Uterine smooth muscle cell (primary cell): Measurements from ENCODE around the gene CASK. TPM values are rescaled to one million over a fixed set of nuclear protein-coding genes. Genes with fewer than 3 reads are reported as not detected.

Experiments
- total RNA-seq: library from RNA; depleted of rRNA; stranded (reverse); fragments of >200 nt; gene quantifications from 2 replicates; pipeline ENCODE4 v1.2.3, GENCODE V29; 2014

Gene CASK, protein sequence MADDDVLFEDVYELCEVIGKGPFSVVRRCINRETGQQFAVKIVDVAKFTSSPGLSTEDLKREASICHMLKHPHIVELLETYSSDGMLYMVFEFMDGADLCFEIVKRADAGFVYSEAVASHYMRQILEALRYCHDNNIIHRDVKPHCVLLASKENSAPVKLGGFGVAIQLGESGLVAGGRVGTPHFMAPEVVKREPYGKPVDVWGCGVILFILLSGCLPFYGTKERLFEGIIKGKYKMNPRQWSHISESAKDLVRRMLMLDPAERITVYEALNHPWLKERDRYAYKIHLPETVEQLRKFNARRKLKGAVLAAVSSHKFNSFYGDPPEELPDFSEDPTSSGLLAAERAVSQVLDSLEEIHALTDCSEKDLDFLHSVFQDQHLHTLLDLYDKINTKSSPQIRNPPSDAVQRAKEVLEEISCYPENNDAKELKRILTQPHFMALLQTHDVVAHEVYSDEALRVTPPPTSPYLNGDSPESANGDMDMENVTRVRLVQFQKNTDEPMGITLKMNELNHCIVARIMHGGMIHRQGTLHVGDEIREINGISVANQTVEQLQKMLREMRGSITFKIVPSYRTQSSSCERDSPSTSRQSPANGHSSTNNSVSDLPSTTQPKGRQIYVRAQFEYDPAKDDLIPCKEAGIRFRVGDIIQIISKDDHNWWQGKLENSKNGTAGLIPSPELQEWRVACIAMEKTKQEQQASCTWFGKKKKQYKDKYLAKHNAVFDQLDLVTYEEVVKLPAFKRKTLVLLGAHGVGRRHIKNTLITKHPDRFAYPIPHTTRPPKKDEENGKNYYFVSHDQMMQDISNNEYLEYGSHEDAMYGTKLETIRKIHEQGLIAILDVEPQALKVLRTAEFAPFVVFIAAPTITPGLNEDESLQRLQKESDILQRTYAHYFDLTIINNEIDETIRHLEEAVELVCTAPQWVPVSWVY
- 47.0 and 49.1 TPM in 2 replicates for total RNA-seq

DNA sequence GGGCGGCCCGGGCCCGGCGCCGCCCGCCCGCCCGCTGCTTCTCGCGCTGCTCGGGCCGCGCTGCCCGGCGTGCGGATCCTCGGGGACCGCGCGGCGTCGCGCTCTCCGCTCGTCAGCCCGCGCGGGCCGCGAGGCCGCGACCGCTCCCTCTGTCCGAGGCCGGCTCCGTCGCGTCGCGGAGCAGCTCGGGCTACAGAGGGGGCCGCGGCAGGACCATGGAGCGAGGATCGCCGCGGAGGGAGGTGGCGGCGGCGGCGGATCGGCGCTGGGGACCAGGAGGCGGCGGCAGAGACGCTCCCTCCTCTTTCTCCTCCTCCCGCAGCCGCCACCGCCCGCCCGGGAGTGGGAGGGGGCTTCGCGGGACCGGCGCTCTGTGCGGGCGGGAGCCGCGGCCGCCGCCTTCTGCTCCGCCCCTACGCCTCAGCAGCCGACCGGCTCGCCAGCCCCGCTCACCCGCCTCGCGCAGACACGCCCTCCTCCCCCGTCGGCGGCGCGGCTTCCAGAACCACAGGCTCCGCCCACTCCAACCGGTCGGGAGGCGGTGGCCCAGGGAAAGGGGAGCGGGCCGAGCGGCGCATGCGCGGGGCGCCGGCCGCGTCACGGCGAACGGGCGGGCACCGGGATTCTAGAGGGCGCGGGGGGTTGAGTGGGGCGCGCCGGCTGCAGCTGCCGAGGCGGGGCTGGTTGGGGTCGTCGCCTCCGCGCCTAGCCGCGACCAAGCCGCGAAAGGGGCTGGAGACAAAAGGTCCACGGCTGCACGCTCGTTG is at the start of gene CASK:
Gene CASK, minus strand, starts transcription at position 344 of the 767 bp plus-strand sequence. CDS start 566 bp downstream, outside the sequence.

DNA sequence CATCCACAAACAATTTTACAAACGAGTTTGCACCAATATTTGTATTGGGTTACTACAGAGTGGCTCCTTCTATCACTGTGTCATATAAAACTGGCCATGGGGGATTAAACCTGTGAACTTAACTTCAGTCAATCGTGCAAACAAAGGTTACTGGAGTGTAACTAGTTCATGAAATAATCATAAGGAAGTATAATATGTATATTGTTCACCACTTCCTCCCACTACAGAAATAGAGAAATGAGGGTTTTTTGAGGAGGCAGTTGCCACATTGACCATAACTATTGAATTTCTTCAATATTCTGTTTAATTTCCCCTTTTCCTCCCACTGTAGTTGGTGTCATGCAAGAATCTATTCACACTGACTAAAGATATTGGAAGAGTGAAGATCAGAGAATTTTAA is 199.5 kb downstream of the CASK start, which contains the start of gene GPR82:
Gene GPR82, plus strand, starts transcription at position 356 of the 400 bp plus-strand sequence. CDS start 2,846 bp downstream, outside the sequence.

GRCh38 chrX:41688835-41689234 is 234.5 kb downstream of the CASK start, which contains the start of gene GPR34:
Gene GPR34, plus strand, starts transcription at chrX:41688973. Its CDS starts 6,661 bp downstream, at chrX:41695634.

Other genes with a start within 250 kb of the CASK start
- not detected in 2 replicates for gene GPR34, start 234.6 kb downstream of the CASK start, total RNA-seq
- not detected in 2 replicates for gene GPR82, start 199.4 kb downstream of the CASK start, total RNA-seq